Hematopoietic multipotent progenitor cell treated with erythropoietin and hydrocortisone succinate and interleukin-3 and kit ligand, for 17 days (in vitro differentiated cells): ENCODE data around the gene AIF1.

ENCODE experiments used
- DNase-seq: peaks from one replicate; pipeline ENCODE4 v3.0.0-alpha.2; 2015; ENCODE audit warnings: low spot score

Gene AIF1

GRCh38 chr6:31620586-31621319, 5.7 kb downstream of the AIF1 start, which contains the start of gene PRRC2A:
Gene PRRC2A (plus strand): TSS chr6:31620715. CDS start chr6:31622790, 2,075 bp downstream.
- no peak for DNase-seq

- DNase-seq: no peak
Observed at GRCh38 chr6:31621320-31621939, 6.4 kb downstream of the AIF1 start.

DNA sequence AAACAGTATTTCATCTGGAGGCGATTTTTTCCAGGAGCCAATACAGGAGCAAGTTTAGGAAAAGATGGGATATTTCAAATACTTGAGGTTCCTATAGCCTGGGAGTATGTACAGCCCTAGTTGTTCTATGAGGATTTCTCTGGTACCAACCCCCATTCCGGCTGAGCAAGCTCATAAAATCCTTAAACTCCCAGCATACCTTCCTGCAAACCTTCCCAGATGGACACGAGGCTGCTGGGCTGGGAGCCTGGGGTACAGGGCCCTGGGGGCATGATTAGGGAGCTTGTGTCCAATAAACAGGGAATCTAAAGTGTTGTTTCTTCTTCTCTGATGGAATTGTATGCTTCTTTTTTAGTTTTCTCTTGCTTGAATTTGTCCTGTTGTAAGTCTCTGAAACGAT, 7.0 kb downstream of the AIF1 start:
- DNase-seq: no peak

DNA sequence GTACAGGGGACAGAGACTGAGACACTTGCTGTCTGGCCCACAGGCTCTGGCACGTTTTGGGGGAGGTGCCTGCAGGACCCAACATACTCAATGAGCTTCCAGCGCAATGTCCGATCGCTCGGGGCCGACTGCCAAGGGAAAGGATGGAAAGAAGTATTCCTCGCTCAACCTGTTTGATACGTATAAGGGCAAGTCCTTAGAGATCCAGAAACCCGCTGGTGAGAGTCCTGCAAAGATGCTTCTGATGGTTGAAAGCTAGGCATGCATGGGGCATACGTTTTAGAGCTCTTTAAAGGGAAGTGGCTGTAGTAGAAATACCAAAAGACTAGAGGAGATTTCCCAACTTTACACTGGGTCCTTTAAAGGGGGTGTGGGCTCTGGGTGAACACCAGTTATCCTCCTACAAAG, 7.7 kb downstream of the AIF1 start:
- no peak for DNase-seq

- DNase-seq: no peak
Observed at GRCh38 chr6:31624070-31624469, 9.0 kb downstream of the AIF1 start.

DNA sequence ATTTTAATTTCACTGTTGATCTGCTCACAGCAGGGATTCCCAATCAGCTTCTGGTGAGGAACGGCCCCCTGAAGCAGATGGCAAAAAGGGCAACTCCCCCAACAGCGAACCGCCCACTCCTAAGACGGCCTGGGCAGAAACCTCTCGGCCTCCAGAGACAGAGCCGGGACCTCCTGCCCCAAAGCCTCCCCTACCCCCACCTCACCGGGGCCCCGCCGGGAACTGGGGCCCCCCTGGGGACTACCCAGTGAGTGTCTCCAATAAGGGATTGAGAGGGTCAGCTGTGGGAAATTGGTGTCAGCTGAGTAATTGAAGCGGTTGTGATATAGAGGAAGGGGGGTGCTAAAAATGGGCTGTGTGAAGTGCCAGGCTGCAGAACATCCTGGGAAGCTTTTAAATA, 11.9 kb downstream of the AIF1 start:
- no peak for DNase-seq

DNA sequence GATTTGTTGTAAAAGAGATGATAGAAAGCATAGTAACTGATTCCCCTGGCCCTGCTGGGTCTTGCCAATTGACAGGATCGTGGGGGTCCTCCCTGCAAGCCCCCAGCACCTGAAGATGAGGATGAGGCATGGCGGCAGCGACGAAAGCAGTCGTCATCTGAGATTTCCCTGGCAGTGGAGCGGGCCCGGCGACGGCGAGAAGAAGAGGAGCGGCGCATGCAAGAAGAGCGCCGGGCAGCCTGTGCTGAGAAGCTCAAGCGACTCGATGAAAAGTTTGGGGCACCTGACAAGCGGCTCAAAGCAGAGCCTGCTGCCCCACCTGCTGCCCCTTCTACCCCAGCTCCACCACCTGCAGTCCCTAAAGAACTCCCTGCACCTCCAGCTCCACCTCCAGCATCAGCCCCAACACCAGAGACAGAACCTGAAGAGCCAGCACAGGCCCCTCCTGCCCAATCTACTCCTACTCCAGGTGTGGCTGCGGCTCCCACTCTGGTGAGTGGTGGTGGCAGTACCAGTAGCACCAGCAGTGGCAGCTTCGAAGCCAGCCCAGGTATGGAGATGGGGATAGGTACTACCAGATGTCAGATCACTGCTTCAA, 12.8 kb downstream of the AIF1 start:
- DNase-seq: no peak

DNA sequence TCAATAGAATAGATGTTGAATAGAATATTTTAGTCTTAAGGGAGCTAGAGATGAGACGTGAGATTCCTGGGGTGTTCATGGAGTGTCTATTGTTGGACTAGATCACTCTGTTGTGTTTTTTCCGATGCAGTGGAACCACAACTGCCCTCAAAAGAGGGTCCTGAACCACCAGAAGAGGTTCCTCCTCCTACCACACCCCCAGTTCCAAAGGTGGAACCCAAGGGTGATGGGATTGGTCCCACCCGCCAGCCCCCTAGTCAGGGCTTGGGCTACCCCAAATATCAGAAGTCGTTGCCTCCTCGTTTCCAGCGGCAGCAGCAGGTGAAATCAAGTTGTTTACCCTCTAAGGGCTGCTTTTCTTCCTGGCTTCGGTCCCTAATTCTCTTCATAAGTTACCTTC, 14.0 kb downstream of the AIF1 start:
- no peak for DNase-seq

GRCh38 chr6:31630177-31630934, 15.3 kb downstream of the AIF1 start:
- DNase-seq: no peak

GRCh38 chr6:31631209-31631608, 16.2 kb downstream of the AIF1 start:
- no peak for DNase-seq

DNA sequence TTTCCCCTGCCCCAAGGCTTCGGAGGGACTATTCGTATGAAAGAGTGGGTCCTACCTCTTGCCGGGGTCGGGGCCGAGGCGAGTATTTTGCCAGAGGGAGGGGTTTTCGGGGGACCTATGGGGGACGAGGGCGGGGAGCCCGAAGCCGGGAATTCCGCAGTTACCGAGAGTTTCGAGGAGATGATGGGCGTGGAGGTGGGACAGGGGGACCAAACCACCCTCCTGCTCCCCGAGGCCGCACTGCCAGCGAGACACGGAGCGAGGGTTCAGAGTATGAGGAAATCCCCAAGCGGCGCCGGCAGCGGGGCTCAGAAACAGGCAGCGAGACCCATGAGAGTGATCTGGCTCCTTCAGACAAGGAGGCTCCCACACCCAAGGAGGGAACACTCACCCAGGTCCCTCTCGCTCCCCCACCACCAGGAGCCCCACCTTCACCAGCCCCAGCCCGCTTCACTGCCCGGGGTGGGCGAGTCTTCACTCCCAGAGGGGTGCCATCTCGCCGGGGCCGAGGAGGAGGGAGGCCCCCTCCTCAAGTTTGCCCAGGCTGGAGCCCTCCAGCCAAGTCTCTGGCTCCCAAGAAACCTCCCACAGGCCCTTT, 16.7 kb downstream of the AIF1 start:
- DNase-seq: no peak

- no peak for DNase-seq
Observed at GRCh38 chr6:31632279-31632946, 17.4 kb downstream of the AIF1 start.

DNA sequence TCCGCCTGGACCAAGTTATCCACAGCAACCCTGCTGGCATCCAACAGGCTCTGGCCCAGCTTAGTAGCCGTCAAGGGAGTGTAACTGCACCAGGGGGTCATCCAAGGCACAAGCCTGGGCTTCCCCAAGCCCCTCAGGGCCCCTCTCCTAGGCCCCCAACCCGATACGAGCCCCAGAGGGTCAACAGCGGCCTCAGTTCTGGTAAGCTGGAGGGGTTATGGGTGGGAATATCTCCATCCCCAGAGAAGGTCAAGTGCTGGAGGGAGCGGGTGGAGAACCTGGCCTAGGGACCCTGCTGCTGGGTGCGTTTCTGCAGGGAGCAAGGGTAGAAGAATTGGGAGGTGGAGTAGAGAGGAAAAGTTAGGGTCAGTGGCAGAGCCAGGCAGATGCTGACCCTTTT, 18.4 kb downstream of the AIF1 start:
- DNase-seq: no peak

DNA sequence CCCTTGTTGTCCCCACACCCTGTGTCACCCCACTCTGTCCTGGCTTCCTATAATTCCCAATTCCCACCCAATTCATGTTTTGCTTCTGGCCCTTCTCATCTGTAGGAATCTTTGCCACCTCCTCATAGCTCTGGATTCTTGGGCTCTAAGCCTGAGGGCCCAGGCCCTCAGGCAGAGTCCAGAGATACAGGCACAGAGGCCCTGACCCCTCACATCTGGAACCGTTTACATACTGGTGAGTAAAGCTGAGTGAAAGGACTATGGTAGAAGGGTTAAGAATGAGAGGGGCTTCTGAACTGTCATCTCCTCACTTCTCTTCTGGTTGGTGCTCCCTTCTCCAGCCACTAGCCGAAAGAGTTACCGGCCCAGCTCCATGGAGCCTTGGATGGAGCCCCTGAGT, 19.1 kb downstream of the AIF1 start:
- DNase-seq: no peak

DNA sequence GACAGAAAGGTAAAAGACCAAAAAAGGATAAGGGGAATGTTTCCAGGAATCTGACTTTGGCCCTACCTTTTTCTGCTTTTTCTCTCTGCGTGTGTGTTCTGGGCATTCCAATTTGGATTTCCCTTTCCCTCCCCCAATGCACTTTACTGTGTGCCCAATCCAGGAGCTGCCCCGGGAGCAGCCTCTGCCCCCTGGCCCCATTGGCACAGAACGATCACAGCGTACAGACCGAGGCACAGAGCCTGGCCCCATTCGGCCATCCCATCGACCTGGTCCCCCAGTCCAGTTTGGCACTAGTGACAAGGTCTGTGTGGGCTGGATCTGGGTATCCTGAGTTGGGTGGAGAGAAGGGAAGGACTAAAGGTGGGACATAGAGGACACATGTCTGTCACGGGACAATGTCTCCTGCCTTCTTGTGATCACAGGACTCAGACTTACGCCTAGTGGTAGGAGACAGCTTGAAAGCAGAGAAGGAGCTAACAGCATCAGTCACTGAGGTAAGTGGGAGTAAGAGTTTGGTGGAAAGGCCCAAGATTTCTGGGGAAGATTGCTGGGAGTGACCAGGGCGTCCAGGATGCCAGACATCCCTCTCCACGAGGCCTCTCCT, 20.0 kb downstream of the AIF1 start:
- no peak for DNase-seq

- no peak for DNase-seq
Observed at GRCh38 chr6:31636698-31637596, 21.9 kb downstream of the AIF1 start.

DNA sequence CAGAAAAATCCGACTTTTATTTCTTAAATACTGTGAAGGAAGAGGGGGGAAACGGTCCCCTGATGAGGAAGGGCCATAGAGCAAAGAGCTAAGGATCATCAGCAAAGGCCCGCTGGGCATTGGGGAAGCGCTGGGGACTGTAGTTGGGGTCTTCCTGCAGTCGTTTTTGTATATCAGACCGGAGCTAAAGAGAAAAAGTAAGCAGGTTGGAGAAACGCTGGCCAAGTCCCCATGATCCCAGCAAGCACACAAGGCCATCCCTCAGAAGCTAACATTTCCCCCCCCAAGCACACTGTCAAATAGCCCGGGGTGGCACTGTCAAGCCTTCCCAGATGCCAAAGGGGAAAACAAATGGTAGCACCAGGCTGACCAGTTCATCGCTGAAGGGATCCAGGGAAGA, 24.0 kb downstream of the AIF1 start:
- DNase-seq: no peak

DNA sequence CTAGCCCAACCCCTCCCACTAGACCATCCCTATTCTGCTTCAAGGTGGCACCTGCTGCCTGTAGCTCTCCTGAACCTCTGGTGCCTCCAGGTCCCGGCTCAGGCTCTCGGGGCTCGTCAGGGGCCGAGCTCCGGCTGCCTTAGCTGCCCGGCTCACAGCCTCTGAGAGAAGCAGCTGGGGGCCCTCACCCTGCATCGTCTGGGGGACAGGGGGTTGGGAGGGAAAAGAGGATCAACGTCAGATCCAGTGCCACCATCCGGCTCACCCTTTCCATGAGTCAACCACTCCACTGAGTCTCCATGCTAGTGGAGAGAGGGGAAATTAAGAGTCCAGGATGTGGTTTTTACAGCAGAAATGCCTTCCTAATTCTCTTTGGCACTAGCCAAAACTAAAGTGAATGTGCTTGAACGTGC, 24.4 kb downstream of the AIF1 start:
- DNase-seq: no peak

- DNase-seq: no peak
Observed at GRCh38 chr6:31640612-31641011, 25.6 kb downstream of the AIF1 start.

DNA sequence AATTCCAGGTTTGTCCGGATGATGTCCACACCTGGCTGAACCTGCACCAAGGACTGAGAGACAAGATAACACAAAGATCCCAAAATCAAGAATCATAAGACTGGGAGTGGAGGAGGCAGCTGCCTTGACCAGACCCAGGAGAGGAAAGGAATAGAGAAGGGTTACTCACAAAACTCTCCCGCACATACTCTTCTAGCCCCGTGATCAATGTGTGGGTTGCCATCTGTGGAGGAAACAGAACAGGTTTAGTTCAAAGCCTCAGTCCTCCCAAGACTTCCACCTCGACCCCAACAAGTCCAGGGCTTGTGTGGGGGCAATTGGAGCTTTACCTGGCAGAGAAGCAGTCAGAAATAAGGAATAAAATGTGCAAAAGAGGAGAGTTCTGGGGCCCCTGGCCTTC, 26.3 kb downstream of the AIF1 start:
- DNase-seq: no peak
